GM12891 (cell line): ENCODE results near the gene GJC3.

Experiments used
- POLR2A ChIP-seq: IDR thresholded peaks from 2 replicates; pipeline ENCODE4 v1.6.1; 2011; ENCODE audit warnings: low read depth, low read length, control low read depth
- POLR2AphosphoS5 ChIP-seq: IDR thresholded peaks from 2 replicates; pipeline ENCODE4 v1.6.1; 2011; ENCODE audit warnings: low read depth, low read length, control low read depth
- SPI1 ChIP-seq: IDR thresholded peaks from 2 replicates; pipeline ENCODE4 v1.6.1; 2011; ENCODE audit warnings: low read depth, low read length, control low read depth
- TAF1 ChIP-seq: IDR thresholded peaks from 2 replicates; pipeline ENCODE4 v1.6.1; 2011; ENCODE audit warnings: low read depth, low read length, control low read depth

DNA sequence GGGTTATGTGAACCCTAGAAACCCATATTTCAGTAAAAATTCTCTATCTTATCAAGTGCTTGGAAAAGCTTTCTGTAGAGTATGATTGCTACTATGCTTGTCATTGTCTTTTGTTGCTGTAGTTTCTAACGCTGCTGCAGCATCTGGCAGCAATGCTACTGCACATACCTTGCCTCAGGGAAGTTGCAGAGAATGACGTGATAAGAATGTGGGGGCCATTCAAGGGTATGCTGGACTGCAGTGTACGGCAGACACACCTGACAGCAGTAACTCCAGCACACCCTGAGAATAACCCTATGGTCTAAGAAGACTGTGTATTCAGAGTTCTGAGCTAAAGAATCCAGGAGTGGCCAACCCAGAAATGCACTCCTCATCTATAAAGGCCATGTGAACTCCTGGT lies 30.6 kb downstream of the GJC3 start:
- TF ChIP-seq POLR2A, result no peak
- no peak for TF ChIP-seq TAF1
- no peak; the same call in 1 of the 2 replicates for TF ChIP-seq POLR2AphosphoS5
- TF ChIP-seq SPI1, result no peak
